Activated gamma-delta T cell treated with anti-CD3 and anti-CD28 coated beads, Interleukin-2, amount 50 U/mL, for 16 hours (primary cell): ENCODE data around the gene FGF2.

Experiments used
- DNase-seq: peaks from one replicate; pipeline ENCODE4 v3.0.0-alpha.2; 2020; ENCODE audit warnings: low read depth

Gene FGF2

GRCh38 chr4:122895336-122895995 lies 68.8 kb downstream of the FGF2 start:
- no peak for DNase-seq

- no peak for DNase-seq
Observed at GRCh38 chr4:122896270-122896669, 69.6 kb downstream of the FGF2 start.

GRCh38 chr4:122898370-122899150 lies 71.9 kb downstream of the FGF2 start:
- DNase-seq = no peak

GRCh38 chr4:122899682-122900081 lies 73.1 kb downstream of the FGF2 start:
- DNase-seq = no peak

GRCh38 chr4:122900314-122900713 lies 73.7 kb downstream of the FGF2 start:
- DNase-seq = no peak

- no peak for DNase-seq
Observed at GRCh38 chr4:122901247-122902010, 74.8 kb downstream of the FGF2 start.

GRCh38 chr4:122903766-122904288 lies 77.2 kb downstream of the FGF2 start:
- no peak for DNase-seq

GRCh38 chr4:122906859-122907305 lies 80.3 kb downstream of the FGF2 start:
- DNase-seq = no peak

GRCh38 chr4:122908223-122908622 lies 81.6 kb downstream of the FGF2 start:
- DNase-seq = no peak

GRCh38 chr4:122909683-122910082 lies 83.1 kb downstream of the FGF2 start:
- no peak for DNase-seq

GRCh38 chr4:122911588-122911987 lies 85.0 kb downstream of the FGF2 start:
- DNase-seq = no peak

- no peak for DNase-seq
Observed at GRCh38 chr4:122912810-122913575, 86.4 kb downstream of the FGF2 start.

- no peak for DNase-seq
Observed at GRCh38 chr4:122914292-122914904, 87.8 kb downstream of the FGF2 start.

- DNase-seq = no peak
Observed at GRCh38 chr4:122914938-122915337, 88.3 kb downstream of the FGF2 start.

- no peak for DNase-seq
Observed at GRCh38 chr4:122917731-122918130, 91.1 kb downstream of the FGF2 start.

GRCh38 chr4:122920473-122920872 lies 93.8 kb downstream of the FGF2 start:
- no peak for DNase-seq

GRCh38 chr4:122921300-122921699 lies 94.7 kb downstream of the FGF2 start:
- no peak for DNase-seq

- no peak for DNase-seq
Observed at GRCh38 chr4:122921971-122922876, 95.6 kb downstream of the FGF2 start, which contains the start of gene NUDT6. TSS of gene NUDT6 (minus strand) at chr4:122922597. CDS start at chr4:122922572, 25 bp downstream.

- peak; percentile 75 for DNase-seq
Observed at GRCh38 chr4:122922877-122923511, 96.4 kb downstream of the FGF2 start.

- DNase-seq = no peak
Observed at GRCh38 chr4:122928930-122929329, 102.3 kb downstream of the FGF2 start.
